ENCODE data around the gene ACOT7.
A peak's percentile ranks its signal among the peaks of the same experiment; 100 is the strongest.

Gene ACOT7

DNA sequence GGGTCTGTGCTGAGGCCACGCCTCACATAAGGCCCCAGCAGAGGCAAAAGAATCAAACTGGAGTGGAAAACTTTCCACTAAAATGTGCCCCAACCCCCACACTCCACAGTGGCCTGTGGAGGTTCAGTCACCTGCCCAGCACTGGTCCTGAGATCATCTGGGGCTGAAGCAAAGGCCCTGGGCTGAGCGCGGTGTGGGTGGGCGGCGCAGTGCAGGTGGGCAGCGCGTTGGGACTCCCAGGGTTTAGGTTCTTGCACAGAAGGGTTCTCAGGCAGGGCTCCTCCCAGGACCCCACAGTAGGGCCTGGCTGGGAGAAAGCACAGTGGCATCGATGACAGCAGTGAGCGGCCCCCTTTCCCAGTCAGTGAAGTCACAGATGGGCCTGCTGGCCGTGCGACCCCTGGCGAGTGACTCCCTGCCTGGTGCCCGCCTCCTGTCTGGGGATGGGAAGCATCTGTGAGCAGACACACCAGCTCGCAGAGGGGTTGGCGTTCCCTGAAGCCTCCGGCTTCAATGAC is 118.9 kb downstream of the ACOT7 start:
- H3K4me1 ChIP-seq (ENCODE audit: control insufficient read depth in 1 of 2, insufficient read depth in 2 of 2, low read length in 2 of 2), result peaks cover 22 to 38% of the 10 kb centered on the region in 2 donors

DNA sequence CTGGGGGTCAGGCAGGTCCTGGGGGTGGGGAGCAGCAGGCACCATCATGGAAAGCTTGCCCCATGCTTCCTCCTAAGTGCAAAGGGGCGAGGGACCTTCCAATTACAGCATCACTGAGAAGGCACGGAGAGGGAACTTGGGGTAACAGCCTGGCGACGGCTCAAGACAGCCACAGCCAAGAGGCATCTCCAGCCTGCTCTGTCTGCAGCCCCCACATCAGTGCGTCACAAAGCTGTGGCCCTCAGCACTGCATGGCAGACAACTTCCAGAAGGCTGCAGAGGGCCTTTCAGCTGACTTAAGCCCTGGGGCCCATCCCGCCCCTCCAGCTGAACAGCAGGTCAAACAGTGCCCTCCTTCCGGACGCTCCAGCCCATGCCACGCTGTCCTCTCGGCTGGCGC is 119.5 kb downstream of the ACOT7 start:
- Histone ChIP-seq H3K27me3 (ENCODE audit: low read depth, low read length) (no peaks in the 10 kb centered on the region), H3K27ac (ENCODE audit: low read length) (no peak overlapping the region), H3K9me3 (ENCODE audit: control insufficient read depth in 1 of 2, low read length in 2 of 2) (no peaks in the 10 kb centered on the region), H3K4me3 (ENCODE audit: low read depth in 1 of 2, low read length in 2 of 2) (no peak overlapping the region), H3K4me1 (ENCODE audit: control insufficient read depth in 1 of 2, insufficient read depth in 2 of 2, low read length in 2 of 2) (peaks cover 22 to 44% of the 10 kb centered on the region in 2 donors), H3K36me3 (ENCODE audit: control insufficient read depth in 1 of 2, insufficient read depth in 2 of 2, low read length in 2 of 2) (no peaks in the 10 kb centered on the region)

More for the DNA sequence above, 118.9 kb downstream of the ACOT7 start:
- Histone ChIP-seq H3K27me3 (ENCODE audit: low read depth, low read length) (no peaks in the 10 kb centered on the region), H3K4me3 (ENCODE audit: low read depth in 1 of 2, low read length in 2 of 2) (no peak overlapping the region), H3K27ac (ENCODE audit: low read length) (no peak overlapping the region), H3K9me3 (ENCODE audit: control insufficient read depth in 1 of 2, low read length in 2 of 2) (no peaks in the 10 kb centered on the region), H3K36me3 (ENCODE audit: control insufficient read depth in 1 of 2, insufficient read depth in 2 of 2, low read length in 2 of 2) (no peaks in the 10 kb centered on the region)

DNA sequence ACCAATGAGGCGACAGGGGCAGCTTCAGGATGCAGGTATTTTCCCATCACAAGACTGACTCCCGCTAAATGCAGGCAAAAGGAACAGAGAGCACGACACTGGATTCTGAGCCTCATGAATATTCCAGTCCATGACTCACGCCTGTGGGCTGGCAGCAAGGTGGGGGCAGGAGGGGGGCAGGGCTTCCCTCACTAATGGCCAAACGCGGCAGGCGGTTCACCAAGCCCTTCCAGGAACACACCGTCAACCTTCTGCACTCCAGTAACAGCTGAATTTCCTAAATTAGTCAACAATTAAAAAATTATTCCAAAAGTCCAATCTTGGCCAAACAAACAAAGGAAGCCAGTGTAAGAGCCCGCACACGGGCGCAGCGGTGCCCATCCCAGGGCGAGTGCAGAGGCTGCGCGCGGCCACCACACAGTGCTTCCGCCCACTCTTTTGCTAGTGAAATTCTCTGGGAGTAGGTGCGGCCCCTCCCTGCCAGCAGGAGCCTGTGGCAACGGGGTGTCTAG is 120.1 kb downstream of the ACOT7 start:
- peaks cover 22 to 51% of the 10 kb centered on the region in 2 donors for H3K4me1 ChIP-seq (ENCODE audit: control insufficient read depth in 1 of 2, insufficient read depth in 2 of 2, low read length in 2 of 2)
- H3K9me3 ChIP-seq (ENCODE audit: control insufficient read depth in 1 of 2, low read length in 2 of 2), result no peaks in the 10 kb centered on the region
- no peak overlapping the region for H3K4me3 ChIP-seq (ENCODE audit: low read depth in 1 of 2, low read length in 2 of 2)
- no peaks in the 10 kb centered on the region for H3K27me3 ChIP-seq (ENCODE audit: low read depth, low read length)
- no peaks in the 10 kb centered on the region for H3K36me3 ChIP-seq (ENCODE audit: control insufficient read depth in 1 of 2, insufficient read depth in 2 of 2, low read length in 2 of 2)
- peak overlapping the region; percentile 60 for H3K27ac ChIP-seq (ENCODE audit: low read length)

DNA sequence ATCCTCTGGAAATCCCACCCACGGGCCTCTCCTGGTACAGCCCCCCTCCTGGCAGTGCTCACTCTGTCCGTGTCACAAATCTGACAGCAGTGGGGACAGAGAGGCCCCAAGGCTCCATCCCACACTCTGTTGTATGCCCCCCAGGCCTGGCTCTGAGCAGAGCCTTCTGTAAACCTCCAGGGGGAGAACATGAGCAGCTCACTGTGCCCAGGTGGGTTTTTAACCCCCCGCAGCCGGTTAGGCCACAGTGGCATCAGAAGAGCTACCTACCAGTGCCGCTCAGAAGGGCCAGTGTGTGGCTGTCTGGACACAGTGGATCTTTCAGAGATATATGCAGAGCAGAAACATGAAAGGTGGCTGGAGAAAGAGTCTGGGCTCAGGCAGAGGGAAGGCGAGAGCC is 120.7 kb downstream of the ACOT7 start:
- H3K4me3 ChIP-seq (ENCODE audit: low read depth in 1 of 2, low read length in 2 of 2), result no peak overlapping the region
- H3K36me3 ChIP-seq (ENCODE audit: control insufficient read depth in 1 of 2, insufficient read depth in 2 of 2, low read length in 2 of 2), result no peaks in the 10 kb centered on the region
- no peaks in the 10 kb centered on the region for H3K9me3 ChIP-seq (ENCODE audit: control insufficient read depth in 1 of 2, low read length in 2 of 2)
- H3K27me3 ChIP-seq (ENCODE audit: low read depth, low read length), result no peaks in the 10 kb centered on the region
- H3K27ac ChIP-seq (ENCODE audit: low read length), result peak overlapping the region; percentile 60
- H3K4me1 ChIP-seq (ENCODE audit: control insufficient read depth in 1 of 2, insufficient read depth in 2 of 2, low read length in 2 of 2), result peaks cover 22 to 52% of the 10 kb centered on the region in 2 donors

DNA sequence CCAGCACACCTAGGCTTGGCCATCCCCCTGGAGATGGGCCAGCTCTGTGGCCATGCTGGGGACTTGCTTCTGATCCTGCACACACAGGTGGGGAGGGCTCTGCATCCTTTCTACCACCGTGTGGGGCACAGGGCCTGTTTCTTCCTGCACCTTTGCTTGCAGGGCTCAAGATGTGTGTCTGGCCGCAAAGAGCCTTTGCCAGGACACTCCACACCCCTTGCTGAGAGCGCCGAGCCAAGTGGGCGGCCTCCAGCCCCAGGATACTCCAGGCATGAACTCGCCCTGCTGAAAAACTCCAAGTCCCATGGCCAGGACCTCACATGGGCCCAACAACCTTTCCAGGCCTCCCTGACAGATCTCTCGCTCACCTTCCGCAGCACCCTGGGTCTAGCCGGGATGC is 121.1 kb downstream of the ACOT7 start:
- Histone ChIP-seq H3K27me3 (ENCODE audit: low read depth, low read length) (no peaks in the 10 kb centered on the region), H3K9me3 (ENCODE audit: control insufficient read depth in 1 of 2, low read length in 2 of 2) (no peaks in the 10 kb centered on the region), H3K36me3 (ENCODE audit: control insufficient read depth in 1 of 2, insufficient read depth in 2 of 2, low read length in 2 of 2) (no peaks in the 10 kb centered on the region), H3K4me1 (ENCODE audit: control insufficient read depth in 1 of 2, insufficient read depth in 2 of 2, low read length in 2 of 2) (peaks cover 22 to 52% of the 10 kb centered on the region in 2 donors), H3K4me3 (ENCODE audit: low read depth in 1 of 2, low read length in 2 of 2) (no peak overlapping the region), H3K27ac (ENCODE audit: low read length) (peak overlapping the region; percentile 60)

DNA sequence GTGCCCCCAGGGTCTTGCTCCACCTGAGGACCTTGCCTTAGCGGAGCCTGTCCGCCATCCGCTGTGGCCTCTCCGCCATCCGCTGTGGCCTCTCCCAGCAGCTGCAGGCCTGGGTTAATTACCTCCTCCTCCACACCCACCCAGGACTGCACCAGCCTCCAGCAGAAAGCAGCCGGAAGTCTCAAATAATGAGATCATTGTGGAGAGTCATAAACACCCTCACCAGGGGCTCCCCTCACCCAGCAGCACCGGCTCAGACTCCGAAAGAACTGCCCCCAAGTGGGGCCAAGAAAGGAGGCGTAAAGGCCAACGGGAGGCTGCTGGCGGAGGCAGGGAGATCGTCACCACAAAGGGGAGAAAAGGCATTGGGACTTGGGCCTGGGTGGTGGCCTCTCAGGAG is 122.0 kb downstream of the ACOT7 start:
- Histone ChIP-seq H3K4me1 (ENCODE audit: control insufficient read depth in 1 of 2, insufficient read depth in 2 of 2, low read length in 2 of 2) (peaks cover 22 to 46% of the 10 kb centered on the region in 2 donors), H3K9me3 (ENCODE audit: control insufficient read depth in 1 of 2, low read length in 2 of 2) (no peaks in the 10 kb centered on the region), H3K4me3 (ENCODE audit: low read depth in 1 of 2, low read length in 2 of 2) (no peak overlapping the region), H3K27ac (ENCODE audit: low read length) (no peak overlapping the region), H3K36me3 (ENCODE audit: control insufficient read depth in 1 of 2, insufficient read depth in 2 of 2, low read length in 2 of 2) (no peaks in the 10 kb centered on the region), H3K27me3 (ENCODE audit: low read depth, low read length) (no peaks in the 10 kb centered on the region)

DNA sequence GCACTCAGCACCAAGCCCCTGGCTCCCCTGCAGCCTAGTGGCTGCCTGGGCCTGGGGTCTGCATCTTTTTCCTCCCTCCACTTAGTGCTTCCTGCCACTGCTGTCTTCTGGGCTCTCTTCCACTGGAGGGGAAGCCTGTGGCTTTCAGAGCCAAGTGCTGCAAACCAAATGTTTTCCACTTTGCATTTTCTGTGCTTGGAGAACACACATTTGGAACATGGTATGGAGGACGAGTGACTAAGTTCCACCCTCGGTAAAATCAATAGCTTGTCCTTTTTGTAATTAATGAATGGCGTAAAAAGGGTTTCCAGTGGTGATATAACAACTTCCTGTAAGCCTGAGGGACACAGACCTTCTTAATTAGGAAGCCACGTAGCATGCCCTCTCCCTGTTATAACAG is 122.6 kb downstream of the ACOT7 start:
- no peak overlapping the region for H3K27ac ChIP-seq (ENCODE audit: low read length)
- peaks cover 22 to 44% of the 10 kb centered on the region in 2 donors for H3K4me1 ChIP-seq (ENCODE audit: control insufficient read depth in 1 of 2, insufficient read depth in 2 of 2, low read length in 2 of 2)
- H3K9me3 ChIP-seq (ENCODE audit: control insufficient read depth in 1 of 2, low read length in 2 of 2), result no peaks in the 10 kb centered on the region
- no peaks in the 10 kb centered on the region for H3K27me3 ChIP-seq (ENCODE audit: low read depth, low read length)
- H3K36me3 ChIP-seq (ENCODE audit: control insufficient read depth in 1 of 2, insufficient read depth in 2 of 2, low read length in 2 of 2), result no peaks in the 10 kb centered on the region
- no peak overlapping the region for H3K4me3 ChIP-seq (ENCODE audit: low read depth in 1 of 2, low read length in 2 of 2)

DNA sequence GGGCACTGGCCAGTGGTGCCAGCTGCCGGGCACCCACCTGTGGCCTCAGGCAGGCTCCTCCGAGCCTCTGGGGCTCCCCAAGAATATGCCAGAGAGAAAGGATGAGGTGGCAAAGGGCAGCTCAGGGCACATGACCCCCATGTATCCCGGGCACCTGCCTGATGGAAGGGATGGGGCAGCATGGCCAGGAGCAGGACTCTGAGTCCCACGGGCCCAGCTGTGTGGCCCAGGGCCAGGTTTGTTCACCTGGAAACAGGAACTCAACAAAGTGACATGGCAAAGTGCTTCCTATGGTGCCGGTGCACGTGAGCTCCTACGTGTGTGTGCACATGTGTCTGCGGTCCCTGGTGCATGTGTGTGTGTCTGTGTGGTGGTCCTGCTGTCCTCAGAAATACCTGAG is 123.2 kb downstream of the ACOT7 start:
- Histone ChIP-seq H3K4me1 (ENCODE audit: control insufficient read depth in 1 of 2, insufficient read depth in 2 of 2, low read length in 2 of 2) (peaks cover 22 to 45% of the 10 kb centered on the region in 2 donors), H3K9me3 (ENCODE audit: control insufficient read depth in 1 of 2, low read length in 2 of 2) (no peaks in the 10 kb centered on the region), H3K36me3 (ENCODE audit: control insufficient read depth in 1 of 2, insufficient read depth in 2 of 2, low read length in 2 of 2) (no peaks in the 10 kb centered on the region), H3K27ac (ENCODE audit: low read length) (no peak overlapping the region), H3K4me3 (ENCODE audit: low read depth in 1 of 2, low read length in 2 of 2) (no peak overlapping the region), H3K27me3 (ENCODE audit: low read depth, low read length) (no peaks in the 10 kb centered on the region)

DNA sequence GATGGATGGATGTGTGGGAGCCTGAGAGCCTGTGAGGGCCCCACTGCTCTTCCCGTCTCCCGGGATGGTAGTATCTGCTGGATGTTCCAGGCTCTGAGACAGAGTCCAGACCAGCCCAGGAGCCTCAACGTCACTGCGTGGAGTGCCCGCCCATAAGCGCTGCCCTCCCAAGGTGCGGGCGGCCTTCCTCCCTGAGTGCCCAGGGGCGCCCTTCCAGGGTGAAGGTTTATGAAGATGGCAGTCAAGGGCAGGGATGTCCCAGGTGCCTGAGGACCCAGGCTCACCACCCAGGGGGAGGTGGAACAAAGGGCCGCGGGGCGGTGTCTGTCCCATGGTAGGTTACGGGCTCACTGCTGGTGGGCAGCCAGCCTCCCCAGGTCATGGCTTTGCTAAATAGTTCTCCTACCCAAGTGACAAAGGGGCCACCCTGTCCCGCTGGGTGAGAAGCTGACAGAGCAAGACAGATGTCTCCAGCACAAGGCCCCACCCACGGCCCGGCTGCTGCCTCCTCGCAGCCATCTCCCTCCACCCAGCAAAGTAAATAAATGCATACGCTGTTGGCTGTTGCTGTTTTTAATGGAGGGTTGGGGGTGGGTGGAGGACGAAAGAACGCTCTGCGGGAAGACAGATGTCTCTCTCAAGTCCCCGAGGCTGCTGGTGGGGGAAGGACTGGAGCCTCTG is 123.7 kb downstream of the ACOT7 start:
- H3K36me3 ChIP-seq (ENCODE audit: control insufficient read depth in 1 of 2, insufficient read depth in 2 of 2, low read length in 2 of 2), result no peaks in the 10 kb centered on the region
- H3K4me3 ChIP-seq (ENCODE audit: low read depth in 1 of 2, low read length in 2 of 2), result no peak overlapping the region
- H3K27me3 ChIP-seq (ENCODE audit: low read depth, low read length), result no peaks in the 10 kb centered on the region
- H3K4me1 ChIP-seq (ENCODE audit: control insufficient read depth in 1 of 2, insufficient read depth in 2 of 2, low read length in 2 of 2), result peaks cover 22 to 48% of the 10 kb centered on the region in 2 donors
- H3K9me3 ChIP-seq (ENCODE audit: control insufficient read depth in 1 of 2, low read length in 2 of 2), result no peaks in the 10 kb centered on the region
- H3K27ac ChIP-seq (ENCODE audit: low read length), result no peak overlapping the region

DNA sequence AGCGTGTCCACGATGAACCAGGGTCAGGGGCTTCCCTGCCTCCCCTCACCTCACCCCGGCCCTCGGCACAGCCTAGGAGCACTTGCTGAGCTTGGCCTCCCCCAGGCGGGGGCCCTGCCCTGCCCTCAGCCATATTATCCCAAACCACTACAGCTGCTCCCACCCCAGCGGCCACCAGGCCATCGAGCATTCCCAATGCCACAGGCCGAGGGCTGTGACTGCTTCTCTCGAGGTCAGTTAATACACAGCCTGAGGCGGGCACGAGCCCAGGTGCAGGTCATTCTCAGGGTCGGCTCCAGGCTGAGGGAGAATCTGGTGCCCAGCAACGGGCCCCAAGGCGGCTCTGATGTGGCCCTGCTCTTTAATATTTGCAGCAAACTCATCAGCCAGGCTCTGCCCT is 124.3 kb downstream of the ACOT7 start:
- no peaks in the 10 kb centered on the region for H3K9me3 ChIP-seq (ENCODE audit: control insufficient read depth in 1 of 2, low read length in 2 of 2)
- no peaks in the 10 kb centered on the region for H3K36me3 ChIP-seq (ENCODE audit: control insufficient read depth in 1 of 2, insufficient read depth in 2 of 2, low read length in 2 of 2)
- peaks cover 22 to 52% of the 10 kb centered on the region in 2 donors for H3K4me1 ChIP-seq (ENCODE audit: control insufficient read depth in 1 of 2, insufficient read depth in 2 of 2, low read length in 2 of 2)
- H3K27ac ChIP-seq (ENCODE audit: low read length), result no peak overlapping the region
- H3K27me3 ChIP-seq (ENCODE audit: low read depth, low read length), result no peaks in the 10 kb centered on the region
- H3K4me3 ChIP-seq (ENCODE audit: low read depth in 1 of 2, low read length in 2 of 2), result no peak overlapping the region

DNA sequence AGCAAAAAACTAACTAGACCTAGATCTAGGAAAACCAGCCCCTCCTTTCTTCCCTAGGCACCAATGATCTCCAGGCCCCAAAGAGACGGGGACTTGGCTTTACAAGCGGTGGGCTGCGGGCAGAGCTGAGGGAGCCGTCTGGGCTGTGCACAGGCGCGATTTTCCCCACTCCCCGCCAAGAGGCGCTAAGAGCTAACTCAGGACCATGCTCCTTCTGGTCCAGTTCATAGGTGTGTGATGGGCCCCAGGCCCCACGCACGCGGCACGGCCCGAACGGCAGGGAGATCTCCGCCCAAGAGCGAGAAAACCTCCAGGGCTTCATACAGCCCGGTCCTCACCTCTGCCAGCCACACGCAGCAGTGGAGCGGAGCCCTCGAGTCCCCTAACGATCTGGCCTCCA is 125.2 kb downstream of the ACOT7 start:
- no peaks in the 10 kb centered on the region for H3K36me3 ChIP-seq (ENCODE audit: control insufficient read depth in 1 of 2, insufficient read depth in 2 of 2, low read length in 2 of 2)
- H3K4me1 ChIP-seq (ENCODE audit: control insufficient read depth in 1 of 2, insufficient read depth in 2 of 2, low read length in 2 of 2), result peaks cover 22 to 61% of the 10 kb centered on the region in 2 donors
- H3K27ac ChIP-seq (ENCODE audit: low read length), result no peak overlapping the region
- no peak overlapping the region for H3K4me3 ChIP-seq (ENCODE audit: low read depth in 1 of 2, low read length in 2 of 2)
- H3K9me3 ChIP-seq (ENCODE audit: control insufficient read depth in 1 of 2, low read length in 2 of 2), result no peaks in the 10 kb centered on the region
- H3K27me3 ChIP-seq (ENCODE audit: low read depth, low read length), result no peaks in the 10 kb centered on the region

All from muscle layer of duodenum (tissue), 2 donors.